Fibroblast of lung (primary cell): ENCODE results near the gene TARS3.

ENCODE experiments used
- EZH2 ChIP-seq: IDR thresholded peaks from 2 replicates; pipeline ENCODE4 v1.5.1; 2012; ENCODE audit warnings: low read length, control low read depth, mild to moderate bottlenecking; ENCODE audit errors: missing control alignments
- TF ChIP-seq, protein P1 (sequence below), 2 donors: IDR thresholded peaks in 1 of 2; conservative IDR thresholded peaks in 1 of 2; 1 replicate in 1 of 2; 2 replicates in 1 of 2; pipeline ENCODE4 v1.5.1; 2011 to 2012; ENCODE audit warnings: low read length in 2 of 2, control low read depth in 1 of 2, inconsistent platforms in 1 of 2, low read depth in 1 of 2, mild to moderate bottlenecking in 1 of 2

DNA sequence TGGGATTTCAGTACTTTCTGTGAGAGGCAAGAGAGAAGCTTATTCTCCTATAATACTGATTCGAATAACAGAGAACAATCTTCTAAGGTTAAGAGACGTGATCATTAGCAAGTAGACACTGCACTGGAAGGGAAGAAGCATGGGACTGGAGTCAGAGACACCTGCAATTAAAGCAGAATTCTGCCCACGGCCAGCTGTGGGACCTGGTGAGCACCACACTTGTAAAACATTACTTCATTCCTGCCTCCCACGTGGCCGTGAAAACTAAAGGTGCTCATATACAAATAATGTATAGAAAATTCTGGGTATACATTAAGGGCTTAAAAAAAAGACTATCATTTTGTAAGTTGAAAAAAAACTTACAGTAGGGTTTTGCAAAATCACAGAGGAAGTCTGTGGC is 74.1 kb downstream of the TARS3 start:
- TF ChIP-seq, protein P1, sequence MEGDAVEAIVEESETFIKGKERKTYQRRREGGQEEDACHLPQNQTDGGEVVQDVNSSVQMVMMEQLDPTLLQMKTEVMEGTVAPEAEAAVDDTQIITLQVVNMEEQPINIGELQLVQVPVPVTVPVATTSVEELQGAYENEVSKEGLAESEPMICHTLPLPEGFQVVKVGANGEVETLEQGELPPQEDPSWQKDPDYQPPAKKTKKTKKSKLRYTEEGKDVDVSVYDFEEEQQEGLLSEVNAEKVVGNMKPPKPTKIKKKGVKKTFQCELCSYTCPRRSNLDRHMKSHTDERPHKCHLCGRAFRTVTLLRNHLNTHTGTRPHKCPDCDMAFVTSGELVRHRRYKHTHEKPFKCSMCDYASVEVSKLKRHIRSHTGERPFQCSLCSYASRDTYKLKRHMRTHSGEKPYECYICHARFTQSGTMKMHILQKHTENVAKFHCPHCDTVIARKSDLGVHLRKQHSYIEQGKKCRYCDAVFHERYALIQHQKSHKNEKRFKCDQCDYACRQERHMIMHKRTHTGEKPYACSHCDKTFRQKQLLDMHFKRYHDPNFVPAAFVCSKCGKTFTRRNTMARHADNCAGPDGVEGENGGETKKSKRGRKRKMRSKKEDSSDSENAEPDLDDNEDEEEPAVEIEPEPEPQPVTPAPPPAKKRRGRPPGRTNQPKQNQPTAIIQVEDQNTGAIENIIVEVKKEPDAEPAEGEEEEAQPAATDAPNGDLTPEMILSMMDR (conservative IDR thresholded peaks at IDR 0.05 in 1 of 2, IDR thresholded peaks at IDR 0.05 in 1 of 2; ENCODE audit: low read depth in 1 of 2, low read length in 2 of 2), result no peak
- TF ChIP-seq EZH2, result no peak
